BE2C (cell line): ENCODE data around the gene MAST2.

Experiments used
- DNase-seq: peaks from one replicate; pipeline ENCODE4 v3.0.0-alpha.2; 2020
- H3K27me3 ChIP-seq: fragments of 250-450 bp; sonication (Bioruptor Pico); 2 replicates; pipeline ENCODE4 v1.5.1; 2020; ENCODE audit warnings: mild to moderate bottlenecking
- H3K36me3 ChIP-seq: fragments of 250-450 bp; sonication (Bioruptor Pico); 2 replicates; pipeline ENCODE4 v1.5.1; 2020; ENCODE audit warnings: mild to moderate bottlenecking
- H3K4me1 ChIP-seq: fragments of 250-450 bp; sonication (Bioruptor Pico); 2 replicates; pipeline ENCODE4 v1.5.1; 2020
- H3K4me3 ChIP-seq: 2 replicates; pipeline ENCODE4 v1.5.1; 2011; ENCODE audit warnings: low read depth, low read length
- H3K9me3 ChIP-seq: fragments of 250-450 bp; sonication (Bioruptor Pico); 2 replicates; pipeline ENCODE4 v1.5.1; 2020
- CTCF ChIP-seq: IDR thresholded peaks from 2 replicates; pipeline ENCODE4 v1.5.1; 2012; ENCODE audit warnings: mild to moderate bottlenecking, low read depth, low read length

MAST2 gene

GRCh38 chr1:45908611-45909140 lies 105.3 kb downstream of the MAST2 start:
- Histone ChIP-seq H3K4me3 (no peak overlapping the region), H3K36me3 (no peaks in the 10 kb centered on the region), H3K9me3 (no peaks in the 10 kb centered on the region), H3K27me3 (no peaks in the 10 kb centered on the region), H3K4me1 (peaks cover 5% of the 10 kb centered on the region; the same call in 1 of the 2 replicates)
- TF ChIP-seq CTCF = no peak
- DNase-seq = no peak

GRCh38 chr1:45911634-45912033 lies 108.2 kb downstream of the MAST2 start:
- H3K4me1 ChIP-seq = peaks cover 11% of the 10 kb centered on the region

GRCh38 chr1:45913183-45913683 lies 109.8 kb downstream of the MAST2 start:
- peak; percentile 10; the same call in 1 of the 2 replicates for TF ChIP-seq CTCF
- peaks cover 11% of the 10 kb centered on the region for H3K4me1 ChIP-seq
- DNase-seq = peak; percentile 71
- no peaks in the 10 kb centered on the region for H3K36me3 ChIP-seq
- H3K9me3 ChIP-seq = no peaks in the 10 kb centered on the region
- H3K4me3 ChIP-seq = peak overlapping the region; percentile 50
- no peaks in the 10 kb centered on the region for H3K27me3 ChIP-seq

More at GRCh38 chr1:45911634-45912033, 108.2 kb downstream of the MAST2 start:
- TF ChIP-seq CTCF = no peak
- no peak for DNase-seq
- no peaks in the 10 kb centered on the region for H3K27me3 ChIP-seq
- H3K36me3 ChIP-seq = no peaks in the 10 kb centered on the region
- H3K4me3 ChIP-seq = no peak overlapping the region
- H3K9me3 ChIP-seq = no peaks in the 10 kb centered on the region

GRCh38 chr1:45913731-45914501 lies 110.5 kb downstream of the MAST2 start:
- peaks cover 11% of the 10 kb centered on the region for H3K4me1 ChIP-seq
- H3K36me3 ChIP-seq = no peaks in the 10 kb centered on the region
- no peak for TF ChIP-seq CTCF
- H3K27me3 ChIP-seq = no peaks in the 10 kb centered on the region
- peak; percentile 16 for DNase-seq
- no peaks in the 10 kb centered on the region for H3K9me3 ChIP-seq
- peak overlapping the region; percentile 50 for H3K4me3 ChIP-seq

GRCh38 chr1:45914836-45915235 lies 111.4 kb downstream of the MAST2 start:
- no peak for DNase-seq
- no peaks in the 10 kb centered on the region for H3K27me3 ChIP-seq
- H3K4me3 ChIP-seq = no peak overlapping the region
- H3K36me3 ChIP-seq = no peaks in the 10 kb centered on the region
- no peaks in the 10 kb centered on the region for H3K9me3 ChIP-seq
- H3K4me1 ChIP-seq = peaks cover 11% of the 10 kb centered on the region
- TF ChIP-seq CTCF = no peak

- Histone ChIP-seq H3K9me3 (no peaks in the 10 kb centered on the region), H3K4me3 (no peak overlapping the region), H3K4me1 (no peaks in the 10 kb centered on the region), H3K36me3 (no peaks in the 10 kb centered on the region), H3K27me3 (no peaks in the 10 kb centered on the region)
- no peak for TF ChIP-seq CTCF
- no peak for DNase-seq
Observed at GRCh38 chr1:45922374-45922773, 119.0 kb downstream of the MAST2 start.
